Endothelial cell (in vitro differentiated cells): Measurements from ENCODE around the gene LSAMP. TPM values are rescaled to one million over a fixed set of nuclear protein-coding genes. Genes with fewer than 3 reads are reported as not detected.

ENCODE experiments used
- DNase-seq: peaks from one replicate; pipeline ENCODE4 v3.0.0; 2021; ENCODE audit warnings: low spot score
- H3K27ac Mint-ChIP-seq: one replicate; pipeline ENCODE4 v1.8.0; 2021; ENCODE audit warnings: mixed read lengths, inconsistent platforms; ENCODE audit not compliant: unreplicated experiment
- H3K27me3 Mint-ChIP-seq: one replicate; pipeline ENCODE4 v1.8.0; 2021; ENCODE audit warnings: mild to moderate bottlenecking, moderate library complexity, mixed read lengths, inconsistent platforms; ENCODE audit not compliant: unreplicated experiment
- H3K36me3 Mint-ChIP-seq: one replicate; pipeline ENCODE4 v1.8.0; 2021; ENCODE audit warnings: mild to moderate bottlenecking, low read depth, mixed read lengths, inconsistent platforms; ENCODE audit not compliant: unreplicated experiment
- H3K4me1 Mint-ChIP-seq: one replicate; pipeline ENCODE4 v1.8.0; 2021; ENCODE audit warnings: mild to moderate bottlenecking, mixed read lengths, inconsistent platforms; ENCODE audit not compliant: unreplicated experiment
- H3K4me3 Mint-ChIP-seq: one replicate; pipeline ENCODE4 v1.8.0; 2021; ENCODE audit warnings: mild to moderate bottlenecking, mixed read lengths, inconsistent platforms; ENCODE audit not compliant: unreplicated experiment
- H3K9me3 Mint-ChIP-seq: one replicate; pipeline ENCODE4 v1.8.0; 2021; ENCODE audit warnings: mixed read lengths, inconsistent platforms; ENCODE audit not compliant: unreplicated experiment
- total RNA-seq: library from RNA; stranded (reverse); fragmentation: NEBNext Ultra II Directional; extraction: Animal tissue kit (Norgen Biotek cat#: 25700); gene quantifications from one replicate; pipeline ENCODE4 v1.2.1, GENCODE V29; 2021; ENCODE audit not compliant: unreplicated experiment
- TF ChIP-seq, protein P1 (sequence below): fragments of 200-600 bp; sonication (generic); IDR thresholded peaks from one replicate; pipeline ENCODE4 v1.5.0; 2021; ENCODE audit warnings: antibody characterized with exemption; ENCODE audit not compliant: unreplicated experiment

The LSAMP gene
- total RNA-seq, 1 donor from 2014 or later = 6.1 TPM

- Mint-ChIP-seq H3K9me3 (no peaks in the 10 kb centered on the region), H3K4me3 (no peak overlapping the region), H3K4me1 (peaks cover 9% of the 10 kb centered on the region), H3K27me3 (no peaks in the 10 kb centered on the region), H3K36me3 (no peaks in the 10 kb centered on the region), H3K27ac (no peak overlapping the region)
- no peak for DNase-seq
- TF ChIP-seq, protein P1, sequence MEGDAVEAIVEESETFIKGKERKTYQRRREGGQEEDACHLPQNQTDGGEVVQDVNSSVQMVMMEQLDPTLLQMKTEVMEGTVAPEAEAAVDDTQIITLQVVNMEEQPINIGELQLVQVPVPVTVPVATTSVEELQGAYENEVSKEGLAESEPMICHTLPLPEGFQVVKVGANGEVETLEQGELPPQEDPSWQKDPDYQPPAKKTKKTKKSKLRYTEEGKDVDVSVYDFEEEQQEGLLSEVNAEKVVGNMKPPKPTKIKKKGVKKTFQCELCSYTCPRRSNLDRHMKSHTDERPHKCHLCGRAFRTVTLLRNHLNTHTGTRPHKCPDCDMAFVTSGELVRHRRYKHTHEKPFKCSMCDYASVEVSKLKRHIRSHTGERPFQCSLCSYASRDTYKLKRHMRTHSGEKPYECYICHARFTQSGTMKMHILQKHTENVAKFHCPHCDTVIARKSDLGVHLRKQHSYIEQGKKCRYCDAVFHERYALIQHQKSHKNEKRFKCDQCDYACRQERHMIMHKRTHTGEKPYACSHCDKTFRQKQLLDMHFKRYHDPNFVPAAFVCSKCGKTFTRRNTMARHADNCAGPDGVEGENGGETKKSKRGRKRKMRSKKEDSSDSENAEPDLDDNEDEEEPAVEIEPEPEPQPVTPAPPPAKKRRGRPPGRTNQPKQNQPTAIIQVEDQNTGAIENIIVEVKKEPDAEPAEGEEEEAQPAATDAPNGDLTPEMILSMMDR = no peak
These were observed 268.2 kb downstream of the LSAMP start for GRCh38 chr3:116176974-116177555.

DNA sequence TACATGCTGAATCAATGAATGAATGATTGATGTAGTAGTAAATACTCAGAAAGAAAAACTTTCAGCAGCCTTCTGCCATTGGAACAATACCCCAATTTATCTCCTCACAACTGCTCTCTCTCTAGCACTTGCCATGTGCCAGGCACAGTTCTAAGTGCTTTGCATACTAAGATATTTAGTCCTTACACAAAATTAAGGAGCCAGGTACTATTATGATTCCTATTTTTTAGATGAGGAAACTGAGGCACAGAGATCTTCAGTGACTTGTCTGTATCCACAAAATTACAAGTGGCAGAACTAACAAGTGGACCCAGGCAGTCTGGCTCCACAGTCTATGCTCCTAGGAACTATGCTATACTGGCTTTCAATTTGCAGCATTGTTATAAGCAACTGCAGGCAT is 279.2 kb downstream of the LSAMP start:
- TF ChIP-seq, protein P1 = no peak
- Mint-ChIP-seq H3K9me3 (no peaks in the 10 kb centered on the region), H3K4me3 (no peak overlapping the region), H3K4me1 (no peaks in the 10 kb centered on the region), H3K27me3 (no peaks in the 10 kb centered on the region), H3K36me3 (no peaks in the 10 kb centered on the region), H3K27ac (no peak overlapping the region)
- no peak for DNase-seq

DNA sequence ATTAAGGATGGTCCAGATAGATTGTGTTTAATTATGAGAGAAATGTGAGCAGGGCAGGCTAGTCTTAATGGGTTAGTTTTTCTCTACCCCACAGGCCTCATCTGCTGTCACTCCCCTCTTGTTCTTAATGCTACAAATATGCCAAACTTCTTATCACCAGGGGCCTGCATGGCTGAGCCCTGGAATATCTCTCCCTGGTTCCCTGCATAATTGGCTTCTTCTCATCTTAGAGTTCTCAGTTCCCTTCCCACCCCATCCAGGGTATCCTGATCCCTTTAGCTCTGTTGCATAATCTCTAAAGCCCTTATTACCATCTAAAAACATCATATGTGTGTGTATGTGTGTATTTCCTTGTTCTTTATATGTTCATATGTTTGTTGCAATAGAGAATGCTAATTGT is 279.6 kb downstream of the LSAMP start:
- no peak for DNase-seq
- H3K4me3 Mint-ChIP-seq = no peak overlapping the region
- no peaks in the 10 kb centered on the region for H3K9me3 Mint-ChIP-seq
- TF ChIP-seq, protein P1 = no peak
- no peak overlapping the region for H3K27ac Mint-ChIP-seq
- H3K36me3 Mint-ChIP-seq = no peaks in the 10 kb centered on the region
- H3K4me1 Mint-ChIP-seq = no peaks in the 10 kb centered on the region
- no peaks in the 10 kb centered on the region for H3K27me3 Mint-ChIP-seq

GRCh38 chr3:116165135-116165534 is 280.2 kb downstream of the LSAMP start:
- H3K4me1 Mint-ChIP-seq = no peaks in the 10 kb centered on the region
- no peak overlapping the region for H3K4me3 Mint-ChIP-seq
- TF ChIP-seq, protein P1 = no peak
- DNase-seq = no peak
- H3K27me3 Mint-ChIP-seq = no peaks in the 10 kb centered on the region
- no peaks in the 10 kb centered on the region for H3K9me3 Mint-ChIP-seq
- no peak overlapping the region for H3K27ac Mint-ChIP-seq
- H3K36me3 Mint-ChIP-seq = no peaks in the 10 kb centered on the region

DNA sequence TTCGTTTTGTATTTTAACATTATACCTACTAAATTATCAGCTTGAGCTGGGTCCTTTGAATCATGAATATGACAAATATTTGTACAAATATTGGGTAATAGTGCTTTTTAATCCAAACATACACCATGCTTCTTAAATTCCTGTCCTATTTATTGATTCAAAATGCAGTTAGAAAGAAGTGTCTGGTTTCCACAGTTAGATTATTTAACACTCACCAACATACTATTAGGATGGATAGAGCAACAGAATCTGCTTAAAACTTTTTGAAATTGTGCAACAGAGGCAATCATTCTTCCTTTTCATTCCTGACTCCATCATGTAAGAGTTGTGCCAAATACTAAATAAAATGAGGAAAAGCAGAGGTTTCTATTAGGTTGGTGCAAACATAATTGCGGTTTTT is 281.2 kb downstream of the LSAMP start:
- H3K27me3 Mint-ChIP-seq = no peaks in the 10 kb centered on the region

More for the DNA sequence above, 281.2 kb downstream of the LSAMP start:
- Mint-ChIP-seq H3K9me3 (no peaks in the 10 kb centered on the region), H3K4me3 (no peak overlapping the region), H3K36me3 (no peaks in the 10 kb centered on the region), H3K27ac (no peak overlapping the region), H3K4me1 (no peaks in the 10 kb centered on the region)
- TF ChIP-seq, protein P1 = no peak
- no peak for DNase-seq
